Neuronal stem cell (in vitro differentiated cells): ENCODE results near the gene SH3PXD2A.

Experiments used
- DNase-seq: peaks from one replicate; pipeline ENCODE4 v3.0.0-alpha.2; 2013; ENCODE audit warnings: low spot score
- H2AFZ ChIP-seq: one replicate; pipeline ENCODE4 v1.6.1; 2013; ENCODE audit warnings: mild to moderate bottlenecking, low read length, inconsistent platforms
- H2AK5ac ChIP-seq: 2 replicates; pipeline ENCODE4 v1.6.1; 2013; ENCODE audit warnings: low read depth, mild to moderate bottlenecking, inconsistent platforms, low read length, moderate library complexity, mixed read lengths
- H2BK120ac ChIP-seq: 2 replicates; pipeline ENCODE4 v1.6.1; 2013; ENCODE audit warnings: low read depth, mild to moderate bottlenecking, inconsistent platforms, low read length, moderate library complexity, mixed read lengths
- H2BK12ac ChIP-seq: one replicate; pipeline ENCODE4 v1.6.1; 2013; ENCODE audit warnings: low read length, inconsistent platforms
- H2BK15ac ChIP-seq: 2 replicates; pipeline ENCODE4 v1.6.1; 2013; ENCODE audit warnings: mild to moderate bottlenecking, low read length, inconsistent platforms, mixed read lengths
- H2BK5ac ChIP-seq: one replicate; pipeline ENCODE4 v1.6.1; 2013; ENCODE audit warnings: inconsistent platforms, mild to moderate bottlenecking, low read length, moderate library complexity
- H3K14ac ChIP-seq: one replicate; pipeline ENCODE4 v1.6.1; 2013; ENCODE audit warnings: low read length, inconsistent platforms
- H3K18ac ChIP-seq: 2 replicates; pipeline ENCODE4 v1.6.1; 2013; ENCODE audit warnings: low read length, inconsistent platforms
- H3K23ac ChIP-seq: 2 replicates; pipeline ENCODE4 v1.6.1; 2013; ENCODE audit warnings: low read depth, mild to moderate bottlenecking, mixed read lengths, low read length, inconsistent platforms; ENCODE audit not compliant: poor library complexity
- H3K27ac ChIP-seq: replicated peaks from 3 replicates; pipeline ENCODE4 v1.5.1; 2013; ENCODE audit warnings: low read length, inconsistent platforms
- H3K27me3 ChIP-seq, 3 experiments: 2 replicates each; pipeline ENCODE4 v1.6.1; 2013; ENCODE audit warnings: low read length in 3 of 3, mild to moderate bottlenecking in 2 of 3, inconsistent platforms in 1 of 3, low read depth in 1 of 3, mixed read lengths in 1 of 3, moderate library complexity in 1 of 3; ENCODE audit not compliant: control insufficient read depth in 3 of 3, insufficient read depth in 3 of 3
- H3K36me3 ChIP-seq, 2 donors: replicated peaks in 1 of 2; 2 replicates each; pipeline ENCODE4 v1.6.1; 2013; ENCODE audit warnings: low read length in 2 of 2; ENCODE audit not compliant: control insufficient read depth in 2 of 2, insufficient read depth in 2 of 2
- H3K4ac ChIP-seq: 2 replicates; pipeline ENCODE4 v1.6.1; 2013; ENCODE audit warnings: inconsistent platforms, mild to moderate bottlenecking, low read length, moderate library complexity
- H3K4me1 ChIP-seq, 2 donors: 1 replicate in 1 of 2; 2 replicates in 1 of 2; pipeline ENCODE4 v1.6.1; 2013; ENCODE audit warnings: low read length in 2 of 2, low read depth in 1 of 2; ENCODE audit not compliant: control insufficient read depth in 2 of 2, insufficient read depth in 1 of 2
- H3K4me2 ChIP-seq: one replicate; pipeline ENCODE4 v1.6.1; 2013; ENCODE audit warnings: mild to moderate bottlenecking, low read length, inconsistent platforms; ENCODE audit not compliant: insufficient read depth, poor library complexity, severe bottlenecking
- H3K4me3 ChIP-seq, 2 donors: 2 replicates each; pipeline ENCODE4 v1.5.1; 2013; ENCODE audit warnings: low read length in 2 of 2, mild to moderate bottlenecking in 2 of 2, inconsistent platforms in 1 of 2, moderate library complexity in 1 of 2
- H3K79me1 ChIP-seq: one replicate; pipeline ENCODE4 v1.6.1; 2013; ENCODE audit warnings: low read depth, mild to moderate bottlenecking, inconsistent platforms, low read length, moderate library complexity
- H3K9ac ChIP-seq: one replicate; pipeline ENCODE4 v1.6.1; 2013; ENCODE audit warnings: mild to moderate bottlenecking, low read depth, low read length, inconsistent platforms; ENCODE audit not compliant: poor library complexity
- H3K9me3 ChIP-seq, 2 donors: replicated peaks in 1 of 2; 2 replicates each; pipeline versions ENCODE3 to v1.6.1; 2013; ENCODE audit warnings: low read length in 2 of 2, mild to moderate bottlenecking in 2 of 2, inconsistent platforms in 1 of 2, low read depth in 1 of 2, mixed read lengths in 1 of 2, moderate library complexity in 1 of 2; ENCODE audit not compliant: control insufficient read depth in 2 of 2, insufficient read depth in 1 of 2
- H4K8ac ChIP-seq: one replicate; pipeline ENCODE4 v1.6.1; 2013; ENCODE audit warnings: low read depth, mild to moderate bottlenecking, inconsistent platforms, low read length, moderate library complexity
- H4K91ac ChIP-seq: one replicate; pipeline ENCODE4 v1.6.1; 2013; ENCODE audit warnings: low read length, low read depth, mild to moderate bottlenecking, inconsistent platforms; ENCODE audit not compliant: poor library complexity
- WGBS, 2 donors: extraction: QIAGEN DNeasy Blood & Tissue Kit; methylation state at CpG; one replicate each; pipeline ENCODE4 v1.1.7; 2013; ENCODE audit warnings: missing lambda C conversion rate in 2 of 2, mixed read lengths in 1 of 2; ENCODE audit not compliant: insufficient read length in 2 of 2, insufficient replicate concordance in 1 of 2; ENCODE audit errors: extremely low coverage in 2 of 2; 5-methylcytosine and 5-hydroxymethylcytosine counted together

The SH3PXD2A gene

GRCh38 chr10:103707956-103708626 is 147.3 kb downstream of the SH3PXD2A start:
- Histone ChIP-seq H2BK5ac (no peak overlapping the region), H3K4me2 (no peak overlapping the region), H3K9ac (no peak overlapping the region), H3K79me1 (no peaks in the 10 kb centered on the region), H2AFZ (no peak overlapping the region), H3K27me3 (no peaks in the 10 kb centered on the region), H3K9me3 (no peaks in the 10 kb centered on the region), H2AK5ac (no peak overlapping the region), H2BK12ac (no peak overlapping the region), H3K18ac (no peak overlapping the region), H3K27ac (no peak overlapping the region), H3K4ac (no peak overlapping the region), H4K8ac (no peak overlapping the region), H3K36me3 (no peaks in the 10 kb centered on the region), H3K14ac (no peak overlapping the region), H4K91ac (no peak overlapping the region), H2BK15ac (no peak overlapping the region), H3K23ac (peak overlapping the region; percentile 58), H3K4me1 (peaks cover 8 to 9% of the 10 kb centered on the region in 2 donors), H3K4me3 (no peak overlapping the region), H2BK120ac (no peak overlapping the region)
- DNase-seq = no peak
- WGBS, 2 donors = no CpG with 5 or more reads among the region's 10 CpGs

- Histone ChIP-seq H2BK12ac (no peak overlapping the region), H3K36me3 (no peaks in the 10 kb centered on the region), H3K27me3 (no peaks in the 10 kb centered on the region), H3K9ac (no peak overlapping the region), H3K18ac (peak overlapping the region; percentile 49), H3K4ac (no peak overlapping the region), H2BK120ac (no peak overlapping the region), H3K4me2 (no peak overlapping the region), H4K91ac (no peak overlapping the region), H3K23ac (peak overlapping the region; percentile 2), H4K8ac (no peak overlapping the region), H3K9me3 (no peaks in the 10 kb centered on the region), H2AFZ (no peak overlapping the region), H3K14ac (no peak overlapping the region), H3K4me1 (peaks cover 8 to 9% of the 10 kb centered on the region in 2 donors), H2BK15ac (no peak overlapping the region), H2AK5ac (no peak overlapping the region), H3K4me3 (no peak overlapping the region), H3K27ac (no peak overlapping the region), H3K79me1 (no peaks in the 10 kb centered on the region), H2BK5ac (no peak overlapping the region)
- no CpG with 5 or more reads among the region's 6 CpGs for WGBS, 2 donors
- no peak for DNase-seq
These were observed 148.6 kb downstream of the SH3PXD2A start for GRCh38 chr10:103706762-103707161.

- no peak for DNase-seq
- H4K8ac ChIP-seq = no peak overlapping the region
- H2AFZ ChIP-seq = no peak overlapping the region
- peak overlapping the region; percentile 17 for H3K23ac ChIP-seq
- no peak overlapping the region for H2BK120ac ChIP-seq
- no peak overlapping the region for H2AK5ac ChIP-seq
- no peaks in the 10 kb centered on the region for H3K36me3 ChIP-seq
- H3K9ac ChIP-seq = no peak overlapping the region
- peaks cover 8 to 9% of the 10 kb centered on the region in 2 donors for H3K4me1 ChIP-seq
- H3K27ac ChIP-seq = no peak overlapping the region
- no peak overlapping the region for H2BK5ac ChIP-seq
- peaks cover 0 to 2% of the 10 kb centered on the region in 2 donors for H3K9me3 ChIP-seq
- no peak overlapping the region for H3K4me2 ChIP-seq
- H3K18ac ChIP-seq = no peak overlapping the region
- no peak overlapping the region for H3K4me3 ChIP-seq
- H3K14ac ChIP-seq = no peak overlapping the region
- H2BK15ac ChIP-seq = no peak overlapping the region
- no CpG with 5 or more reads among the region's 5 CpGs for WGBS, 2 donors
- no peak overlapping the region for H3K4ac ChIP-seq
- H2BK12ac ChIP-seq = no peak overlapping the region
- no peaks in the 10 kb centered on the region for H3K79me1 ChIP-seq
- H3K27me3 ChIP-seq = no peaks in the 10 kb centered on the region
- no peak overlapping the region for H4K91ac ChIP-seq
These were observed 149.3 kb downstream of the SH3PXD2A start for GRCh38 chr10:103706047-103706446.

- no CpG with 5 or more reads among the region's 13 CpGs for WGBS, 2 donors
- Histone ChIP-seq H3K27ac (no peak overlapping the region), H2BK12ac (no peak overlapping the region), H3K14ac (no peak overlapping the region), H2BK5ac (peak overlapping the region; percentile 43), H2AFZ (no peak overlapping the region), H3K27me3 (no peaks in the 10 kb centered on the region), H3K36me3 (no peaks in the 10 kb centered on the region), H3K4me1 (peaks cover 6 to 11% of the 10 kb centered on the region in 2 donors), H2BK15ac (no peak overlapping the region), H3K79me1 (no peaks in the 10 kb centered on the region), H4K91ac (no peak overlapping the region), H3K18ac (peak overlapping the region; percentile 37), H3K4me3 (no peak overlapping the region), H2BK120ac (no peak overlapping the region), H3K4ac (no peak overlapping the region), H4K8ac (no peak overlapping the region), H2AK5ac (peak overlapping the region; percentile 14), H3K23ac (no peak overlapping the region), H3K9ac (peak overlapping the region; percentile 24), H3K9me3 (peaks cover 0 to 2% of the 10 kb centered on the region in 2 donors), H3K4me2 (no peak overlapping the region)
- DNase-seq = no peak
These were observed 151.1 kb downstream of the SH3PXD2A start for GRCh38 chr10:103703941-103704919.
